H1 (cell line): ENCODE data around the gene LARP1.

ENCODE experiments used
- BRCA1 ChIP-seq: IDR thresholded peaks from 2 replicates; pipeline ENCODE4 v1.6.1; 2012; ENCODE audit warnings: low read depth, low read length, improper control_type of control experiment
- CREB1 ChIP-seq: IDR thresholded peaks from 2 replicates; pipeline ENCODE4 v1.6.1; 2012; ENCODE audit warnings: inconsistent platforms
- EP300 ChIP-seq, 2 experiments: IDR thresholded peaks; 1 replicate in 1 of 2; 2 replicates in 1 of 2; pipeline ENCODE4 v1.6.1; 2011 to 2012; ENCODE audit warnings: low read depth in 2 of 2, low read length in 2 of 2, mild to moderate bottlenecking in 2 of 2, borderline replicate concordance in 1 of 2, inconsistent platforms in 1 of 2, moderate library complexity in 1 of 2
- MAFK ChIP-seq: IDR thresholded peaks from 2 replicates; pipeline ENCODE4 v1.6.1; 2012; ENCODE audit warnings: low read depth, mild to moderate bottlenecking, improper control_type of control experiment, low read length
- SIN3A ChIP-seq, 2 experiments: IDR thresholded peaks in 1 of 2; conservative IDR thresholded peaks in 1 of 2; 2 replicates each; pipeline ENCODE4 v1.6.1; 2011 to 2012; ENCODE audit warnings: low read length in 2 of 2, improper control_type of control experiment in 1 of 2, low read depth in 1 of 2, mild to moderate bottlenecking in 1 of 2
- SP1 ChIP-seq: IDR thresholded peaks from 2 replicates; pipeline ENCODE4 v1.6.1; 2011; ENCODE audit warnings: low read depth, low read length
- TBP ChIP-seq: IDR thresholded peaks from 2 replicates; pipeline ENCODE4 v1.6.1; 2011; ENCODE audit warnings: low read depth, low read length, improper control_type of control experiment
- YY1 ChIP-seq: IDR thresholded peaks from 2 replicates; pipeline ENCODE4 v1.6.1; 2011; ENCODE audit warnings: low read depth, mild to moderate bottlenecking, low read length
- TF ChIP-seq, protein P1 (sequence below): IDR thresholded peaks from 2 replicates; pipeline ENCODE4 v1.6.1; 2012; ENCODE audit warnings: inconsistent platforms
- TF ChIP-seq, protein P2 (sequence below), 3 experiments: IDR thresholded peaks; 1 replicate in 2 of 3; 2 replicates in 1 of 3; pipeline versions ENCODE4 v1.5.1 to v1.6.1; 2011; ENCODE audit warnings: low read length in 3 of 3, mild to moderate bottlenecking in 3 of 3, inconsistent platforms in 2 of 3, low read depth in 1 of 3, moderate library complexity in 1 of 3; ENCODE audit not compliant: insufficient read depth in 1 of 3; ENCODE audit errors: control extremely low read depth in 1 of 3
- TF ChIP-seq, protein P3 (sequence below): IDR thresholded peaks from 2 replicates; pipeline ENCODE4 v1.6.1; 2011; ENCODE audit warnings: low read length, improper control_type of control experiment

DNA sequence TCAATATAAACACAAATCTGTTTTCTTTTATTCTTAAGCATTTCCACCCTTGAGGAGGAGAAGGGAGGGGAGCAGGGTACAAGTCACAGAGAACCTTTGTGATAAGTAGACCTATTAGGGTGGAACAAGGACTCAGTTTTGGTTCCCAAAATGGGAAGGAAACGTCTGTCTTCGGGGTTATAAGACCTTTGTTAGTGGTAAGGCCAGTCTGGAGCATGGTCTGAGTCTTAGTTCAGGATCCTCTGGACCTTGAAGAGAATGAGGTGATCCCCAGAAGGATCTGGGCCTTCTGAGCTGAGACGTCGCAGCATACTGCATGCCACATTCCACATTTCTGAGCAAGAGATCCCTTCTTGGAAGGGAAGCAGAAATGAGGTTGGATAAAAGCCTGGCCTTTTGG is 58.0 kb downstream of the LARP1 start:
- TF ChIP-seq, protein P1, sequence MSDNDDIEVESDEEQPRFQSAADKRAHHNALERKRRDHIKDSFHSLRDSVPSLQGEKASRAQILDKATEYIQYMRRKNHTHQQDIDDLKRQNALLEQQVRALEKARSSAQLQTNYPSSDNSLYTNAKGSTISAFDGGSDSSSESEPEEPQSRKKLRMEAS = no peak
- no peak for TF ChIP-seq SP1
- TF ChIP-seq SIN3A (conservative IDR thresholded peaks at IDR 0.05 in 1 of 2, IDR thresholded peaks at IDR 0.05 in 1 of 2; ENCODE audit: low read depth in 1 of 2, low read length in 2 of 2) = no peak
- TF ChIP-seq CREB1 = no peak
- TF ChIP-seq YY1 = no peak
- TF ChIP-seq MAFK = no peak
- TF ChIP-seq, protein P2, sequence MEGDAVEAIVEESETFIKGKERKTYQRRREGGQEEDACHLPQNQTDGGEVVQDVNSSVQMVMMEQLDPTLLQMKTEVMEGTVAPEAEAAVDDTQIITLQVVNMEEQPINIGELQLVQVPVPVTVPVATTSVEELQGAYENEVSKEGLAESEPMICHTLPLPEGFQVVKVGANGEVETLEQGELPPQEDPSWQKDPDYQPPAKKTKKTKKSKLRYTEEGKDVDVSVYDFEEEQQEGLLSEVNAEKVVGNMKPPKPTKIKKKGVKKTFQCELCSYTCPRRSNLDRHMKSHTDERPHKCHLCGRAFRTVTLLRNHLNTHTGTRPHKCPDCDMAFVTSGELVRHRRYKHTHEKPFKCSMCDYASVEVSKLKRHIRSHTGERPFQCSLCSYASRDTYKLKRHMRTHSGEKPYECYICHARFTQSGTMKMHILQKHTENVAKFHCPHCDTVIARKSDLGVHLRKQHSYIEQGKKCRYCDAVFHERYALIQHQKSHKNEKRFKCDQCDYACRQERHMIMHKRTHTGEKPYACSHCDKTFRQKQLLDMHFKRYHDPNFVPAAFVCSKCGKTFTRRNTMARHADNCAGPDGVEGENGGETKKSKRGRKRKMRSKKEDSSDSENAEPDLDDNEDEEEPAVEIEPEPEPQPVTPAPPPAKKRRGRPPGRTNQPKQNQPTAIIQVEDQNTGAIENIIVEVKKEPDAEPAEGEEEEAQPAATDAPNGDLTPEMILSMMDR (IDR thresholded peaks at IDR 0.05; ENCODE audit: control extremely low read depth in 1 of 3, insufficient read depth in 1 of 3, low read depth in 1 of 3, low read length in 3 of 3) = no peak
- no peak for TF ChIP-seq TBP
- TF ChIP-seq, protein P3, sequence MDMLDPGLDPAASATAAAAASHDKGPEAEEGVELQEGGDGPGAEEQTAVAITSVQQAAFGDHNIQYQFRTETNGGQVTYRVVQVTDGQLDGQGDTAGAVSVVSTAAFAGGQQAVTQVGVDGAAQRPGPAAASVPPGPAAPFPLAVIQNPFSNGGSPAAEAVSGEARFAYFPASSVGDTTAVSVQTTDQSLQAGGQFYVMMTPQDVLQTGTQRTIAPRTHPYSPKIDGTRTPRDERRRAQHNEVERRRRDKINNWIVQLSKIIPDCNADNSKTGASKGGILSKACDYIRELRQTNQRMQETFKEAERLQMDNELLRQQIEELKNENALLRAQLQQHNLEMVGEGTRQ = no peak
- TF ChIP-seq EP300 (IDR thresholded peaks at IDR 0.05; ENCODE audit: borderline replicate concordance in 1 of 2, low read depth in 2 of 2, low read length in 2 of 2) = no peak
- TF ChIP-seq BRCA1 = no peak
